ENCODE results near the gene ITPRIP. TPM values are rescaled to one million over a fixed set of nuclear protein-coding genes. Genes with fewer than 3 reads are reported as not detected.

ITPRIP gene
- total RNA-seq, 1 experiment from 2014 or later, result 22.5 TPM

GRCh38 chr10:104264783-104265182 lies 73.5 kb downstream of the ITPRIP start:
- Mint-ChIP-seq H3K27me3 (ENCODE audit: low read depth) (no peaks in the 10 kb centered on the region), H3K9me3 (no peaks in the 10 kb centered on the region; a peak in 1 of 5 replicates), H3K4me3 (no peak overlapping the region), H3K36me3 (ENCODE audit: insufficient read depth in 1 of 3, low read depth in 3 of 3) (peaks cover 11 to 72% (median 17%) of the 10 kb centered on the region in 3 experiments), H3K4me1 (peaks cover 11 to 24% of the 10 kb centered on the region in 2 experiments), H3K27ac (no peak overlapping the region)
- no peak overlapping the region for H3K4ac ChIP-seq (ENCODE audit: low read depth, low read length)
- no peak overlapping the region for H4K8ac ChIP-seq (replicated peaks; ENCODE audit: insufficient read length, low read depth, low read length)
- no peaks in the 10 kb centered on the region for H3K27me3 ChIP-seq (ENCODE audit: insufficient read depth, low read length)
- no peak overlapping the region for H4K5ac ChIP-seq (ENCODE audit: insufficient read length, low read depth, low read length)
- no peak overlapping the region for H3K4me2 ChIP-seq (ENCODE audit: insufficient read depth, insufficient read length, low read length)
- peaks cover 4% of the 10 kb centered on the region; the same call in 1 of the 2 replicates for H3K4me1 ChIP-seq (ENCODE audit: insufficient read depth, low read length)
- H2BK120ac ChIP-seq (ENCODE audit: low read depth, low read length, poor library complexity, severe bottlenecking), result no peak overlapping the region
- H2BK15ac ChIP-seq (ENCODE audit: low read depth, low read length), result no peak overlapping the region
- H3K56ac ChIP-seq (ENCODE audit: insufficient read length, low read depth, low read length), result no peak overlapping the region
- H2BK5ac ChIP-seq (ENCODE audit: insufficient read length, low read length), result no peak overlapping the region
- no peak overlapping the region for H3K18ac ChIP-seq (ENCODE audit: insufficient read length, low read depth, low read length)
- no peak overlapping the region for H4K91ac ChIP-seq (ENCODE audit: insufficient read length, low read depth, low read length)
- H3K23me2 ChIP-seq (ENCODE audit: insufficient read length, low read depth, low read length, poor library complexity, severe bottlenecking), result peaks cover 3% of the 10 kb centered on the region
- H3K23ac ChIP-seq (ENCODE audit: insufficient read length, low read depth, low read length), result no peak overlapping the region
- H3K14ac ChIP-seq (ENCODE audit: insufficient read depth, low read length), result no peak overlapping the region
- no CpG with 5 or more reads among the region's 5 CpGs for WGBS (ENCODE audit: extremely low coverage, insufficient read length, low lambda C conversion rate)
- no peaks in the 10 kb centered on the region for H3K79me1 ChIP-seq (ENCODE audit: insufficient read depth, low read depth, low read length, poor library complexity, severe bottlenecking)
- H2BK20ac ChIP-seq (ENCODE audit: low read depth, low read length, poor library complexity, severe bottlenecking), result no peak overlapping the region
- TF ChIP-seq CTCF (conservative IDR thresholded peaks at IDR 0.05), result no peak
- H3K9ac ChIP-seq (ENCODE audit: extremely low read depth, insufficient read length, low read length), result no peak overlapping the region
- no peak for DNase-seq
- no peak overlapping the region for H2BK12ac ChIP-seq (ENCODE audit: insufficient read length, low read depth, low read length)
- H2AK5ac ChIP-seq (ENCODE audit: insufficient read length, low read length), result no peak overlapping the region
- H3K9me3 ChIP-seq (ENCODE audit: control insufficient read depth, low read depth, low read length), result no peaks in the 10 kb centered on the region
- no peak overlapping the region for H3K27ac ChIP-seq (ENCODE audit: insufficient read length, low read depth, low read length)
- no peak overlapping the region for H2AFZ ChIP-seq (ENCODE audit: low read length)
- no peak overlapping the region for H3T11ph ChIP-seq (ENCODE audit: low read length)
- peaks cover 6% of the 10 kb centered on the region; the same call in 1 of the 2 replicates for H3K79me2 ChIP-seq (ENCODE audit: insufficient read depth, low read length)
- no peaks in the 10 kb centered on the region for H4K20me1 ChIP-seq (ENCODE audit: control insufficient read depth, insufficient read depth, insufficient read length)
